MM.1S (cell line): ENCODE data around the gene NAT8L.

ENCODE experiments used
- DNase-seq: peaks from one replicate; pipeline ENCODE4 v3.0.0-alpha.2; 2015
- H2AFZ ChIP-seq: fragments of 300-600 bp; sonication (generic); 2 replicates; pipeline ENCODE4 v1.6.0; 2016; ENCODE audit warnings: antibody characterized with exemption, low read length
- H3F3A ChIP-seq: fragments of 300-600 bp; sonication (generic); 2 replicates; pipeline ENCODE4 v1.6.1; 2016; ENCODE audit warnings: mild to moderate bottlenecking, antibody characterized with exemption, low read length, moderate library complexity, mixed read lengths; ENCODE audit not compliant: insufficient read depth
- H3K27ac ChIP-seq: fragments of 300-600 bp; sonication (generic); 2 replicates; pipeline ENCODE4 v1.5.1; 2016; ENCODE audit warnings: mild to moderate bottlenecking, low read length
- H3K27me3 ChIP-seq: fragments of 300-600 bp; sonication (generic); replicated peaks from 2 replicates; pipeline ENCODE4 v1.6.0; 2016; ENCODE audit warnings: low read length; ENCODE audit not compliant: insufficient read depth
- H3K36me3 ChIP-seq: fragments of 300-600 bp; sonication (generic); replicated peaks from 2 replicates; pipeline ENCODE4 v1.6.1; 2016; ENCODE audit warnings: mild to moderate bottlenecking, low read length, mixed read lengths; ENCODE audit not compliant: insufficient read depth
- H3K4me1 ChIP-seq: fragments of 300-600 bp; sonication (generic); 2 replicates; pipeline ENCODE4 v1.6.1; 2016; ENCODE audit warnings: low read length, mixed read lengths
- H3K4me2 ChIP-seq: fragments of 300-600 bp; sonication (generic); 2 replicates; pipeline ENCODE4 v1.6.0; 2016; ENCODE audit warnings: low read depth, low read length
- H3K4me3 ChIP-seq: fragments of 300-600 bp; sonication (generic); 2 replicates; pipeline ENCODE4 v1.5.1; 2016; ENCODE audit warnings: low read length, mixed read lengths
- H3K79me2 ChIP-seq: fragments of 300-600 bp; sonication (generic); 2 replicates; pipeline ENCODE4 v1.6.1; 2016; ENCODE audit warnings: mixed run types, low read length, mixed read lengths
- H3K9ac ChIP-seq: fragments of 300-600 bp; sonication (generic); 2 replicates; pipeline ENCODE4 v1.6.1; 2016; ENCODE audit warnings: low read length, mixed read lengths
- H3K9me2 ChIP-seq: fragments of 300-600 bp; sonication (generic); replicated peaks from 2 replicates; pipeline ENCODE4 v1.6.1; 2016; ENCODE audit warnings: mild to moderate bottlenecking, low read length, mixed read lengths; ENCODE audit not compliant: insufficient read depth
- H3K9me3 ChIP-seq: fragments of 300-600 bp; sonication (generic); replicated peaks from 2 replicates; pipeline ENCODE4 v1.6.1; 2016; ENCODE audit warnings: mild to moderate bottlenecking, low read length, mixed read lengths; ENCODE audit not compliant: insufficient read depth
- H4K20me1 ChIP-seq: fragments of 300-600 bp; sonication (generic); 2 replicates; pipeline ENCODE4 v1.6.1; 2016; ENCODE audit warnings: mild to moderate bottlenecking, low read length, moderate library complexity, mixed read lengths; ENCODE audit not compliant: insufficient read depth
- EZH2 ChIP-seq: fragments of 300-600 bp; sonication (generic); optimal IDR thresholded peaks from 2 replicates; pipeline ENCODE3; 2017; ENCODE audit warnings: low read depth, mild to moderate bottlenecking, antibody characterized with exemption, low read length, mixed read lengths
- EZH2phosphoT487 ChIP-seq: fragments of 300-600 bp; sonication (generic); IDR thresholded peaks from 2 replicates; pipeline ENCODE4 v1.6.1; 2018; ENCODE audit warnings: antibody characterized with exemption, low read length
- TF ChIP-seq, protein P1 (sequence below): fragments of 300-600 bp; sonication (generic); IDR thresholded peaks from 2 replicates; pipeline ENCODE4 v1.5.1; 2016; ENCODE audit warnings: antibody characterized with exemption, low read length, mixed read lengths

The NAT8L gene

DNA sequence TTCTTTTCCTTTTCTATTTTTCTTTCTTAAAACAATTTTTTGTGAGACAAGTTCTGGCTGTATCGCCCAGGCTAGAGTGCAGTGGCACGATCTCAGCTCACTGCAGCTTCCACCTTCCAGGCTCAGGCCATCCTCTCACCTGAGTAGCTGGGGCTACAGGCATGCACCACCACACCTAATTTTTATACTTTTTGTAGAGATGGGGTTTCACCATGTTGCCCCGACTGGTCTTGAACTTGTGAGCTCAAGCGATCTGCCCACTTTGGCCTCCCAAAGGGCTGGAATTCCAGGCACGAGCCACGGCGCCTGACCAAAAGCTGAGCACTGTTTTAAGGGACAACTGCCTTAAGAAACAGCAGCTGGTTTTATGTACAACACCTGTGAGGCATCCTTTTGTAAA lies 9.3 kb upstream of the NAT8L start:
- Histone ChIP-seq H3K36me3 (no peaks in the 10 kb centered on the region), H3K4me3 (no peak overlapping the region), H3F3A (no peaks in the 10 kb centered on the region), H3K79me2 (no peaks in the 10 kb centered on the region), H3K9ac (no peak overlapping the region), H3K27ac (no peak overlapping the region), H3K27me3 (peaks cover 65% of the 10 kb centered on the region), H3K9me2 (no peaks in the 10 kb centered on the region), H3K9me3 (no peaks in the 10 kb centered on the region), H3K4me2 (no peak overlapping the region), H3K4me1 (no peaks in the 10 kb centered on the region), H2AFZ (no peak overlapping the region), H4K20me1 (no peaks in the 10 kb centered on the region)
- no peak for DNase-seq
- no peak for TF ChIP-seq EZH2
- TF ChIP-seq, protein P1, sequence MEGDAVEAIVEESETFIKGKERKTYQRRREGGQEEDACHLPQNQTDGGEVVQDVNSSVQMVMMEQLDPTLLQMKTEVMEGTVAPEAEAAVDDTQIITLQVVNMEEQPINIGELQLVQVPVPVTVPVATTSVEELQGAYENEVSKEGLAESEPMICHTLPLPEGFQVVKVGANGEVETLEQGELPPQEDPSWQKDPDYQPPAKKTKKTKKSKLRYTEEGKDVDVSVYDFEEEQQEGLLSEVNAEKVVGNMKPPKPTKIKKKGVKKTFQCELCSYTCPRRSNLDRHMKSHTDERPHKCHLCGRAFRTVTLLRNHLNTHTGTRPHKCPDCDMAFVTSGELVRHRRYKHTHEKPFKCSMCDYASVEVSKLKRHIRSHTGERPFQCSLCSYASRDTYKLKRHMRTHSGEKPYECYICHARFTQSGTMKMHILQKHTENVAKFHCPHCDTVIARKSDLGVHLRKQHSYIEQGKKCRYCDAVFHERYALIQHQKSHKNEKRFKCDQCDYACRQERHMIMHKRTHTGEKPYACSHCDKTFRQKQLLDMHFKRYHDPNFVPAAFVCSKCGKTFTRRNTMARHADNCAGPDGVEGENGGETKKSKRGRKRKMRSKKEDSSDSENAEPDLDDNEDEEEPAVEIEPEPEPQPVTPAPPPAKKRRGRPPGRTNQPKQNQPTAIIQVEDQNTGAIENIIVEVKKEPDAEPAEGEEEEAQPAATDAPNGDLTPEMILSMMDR: no peak
- no peak for TF ChIP-seq EZH2phosphoT487

DNA sequence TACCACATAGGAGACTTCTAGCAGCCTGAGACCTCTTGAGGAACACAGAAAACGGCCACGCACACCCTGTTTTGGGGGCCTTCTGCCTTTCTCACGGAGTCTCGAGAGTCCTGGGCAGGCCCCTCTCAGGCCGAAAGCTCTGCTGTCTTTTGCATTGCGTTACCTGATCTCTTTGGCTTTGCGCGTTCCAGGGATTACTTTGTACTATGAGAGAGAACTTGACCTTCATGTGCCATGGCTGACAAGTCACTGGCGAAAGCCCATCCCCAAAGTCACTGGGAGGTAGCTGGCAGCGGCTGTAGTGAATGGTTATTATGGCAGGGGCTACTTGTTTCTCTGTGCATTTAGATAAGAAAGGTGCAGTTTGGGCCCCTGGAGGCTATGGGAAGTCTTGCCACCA lies 8.0 kb upstream of the NAT8L start:
- Histone ChIP-seq H3K36me3 (no peaks in the 10 kb centered on the region), H3K4me2 (no peak overlapping the region), H3F3A (no peaks in the 10 kb centered on the region), H3K4me1 (no peaks in the 10 kb centered on the region), H4K20me1 (no peaks in the 10 kb centered on the region), H2AFZ (no peak overlapping the region), H3K9me2 (no peaks in the 10 kb centered on the region), H3K9me3 (no peaks in the 10 kb centered on the region), H3K27me3 (peaks cover 60% of the 10 kb centered on the region), H3K27ac (no peak overlapping the region), H3K79me2 (no peaks in the 10 kb centered on the region), H3K4me3 (no peak overlapping the region), H3K9ac (no peak overlapping the region)
- TF ChIP-seq EZH2phosphoT487: no peak
- TF ChIP-seq, protein P1: no peak
- no peak for DNase-seq

DNA sequence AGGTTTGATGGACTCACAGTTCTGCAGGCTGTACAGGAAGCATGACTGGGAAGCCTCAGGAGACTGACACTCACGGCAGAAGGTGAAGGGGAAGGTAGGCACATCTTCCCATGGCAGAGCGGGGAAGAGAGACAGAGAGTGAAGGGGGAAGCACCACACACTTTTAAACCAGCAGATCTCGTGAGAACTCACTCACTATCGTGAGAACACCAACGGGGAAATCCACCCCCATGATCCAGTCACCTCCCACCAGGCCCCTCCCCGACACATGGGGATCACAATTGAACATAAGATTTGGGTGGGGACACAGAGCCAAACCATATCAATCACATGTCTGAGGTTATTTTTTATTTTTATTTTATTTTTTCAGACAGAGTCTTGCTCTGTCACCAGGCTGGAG lies 4.9 kb upstream of the NAT8L start:
- H3K4me1 ChIP-seq: no peaks in the 10 kb centered on the region

More for the DNA sequence above, 4.9 kb upstream of the NAT8L start:
- Histone ChIP-seq H3K4me3 (no peak overlapping the region), H3K9me3 (no peaks in the 10 kb centered on the region), H3K4me2 (no peak overlapping the region), H3K9me2 (no peaks in the 10 kb centered on the region), H3K9ac (no peak overlapping the region), H3K79me2 (no peaks in the 10 kb centered on the region), H3K27me3 (peaks cover 55% of the 10 kb centered on the region), H3K27ac (no peak overlapping the region), H4K20me1 (no peaks in the 10 kb centered on the region), H3K36me3 (no peaks in the 10 kb centered on the region), H3F3A (no peaks in the 10 kb centered on the region), H2AFZ (no peak overlapping the region)
- TF ChIP-seq EZH2phosphoT487: no peak
- TF ChIP-seq, protein P1: no peak
- TF ChIP-seq EZH2: no peak
- DNase-seq: no peak
